ENCODE measurements around the gene GMPS. TPM values are rescaled to one million over a fixed set of nuclear protein-coding genes. Genes with fewer than 3 reads are reported as not detected.

The GMPS gene
- total and polyA plus RNA-seq, 2 of the 8 experiments (the other 6 are each of a cell fraction or from before 2014, with no cell fraction given): 57.7 to 175 TPM

DNA sequence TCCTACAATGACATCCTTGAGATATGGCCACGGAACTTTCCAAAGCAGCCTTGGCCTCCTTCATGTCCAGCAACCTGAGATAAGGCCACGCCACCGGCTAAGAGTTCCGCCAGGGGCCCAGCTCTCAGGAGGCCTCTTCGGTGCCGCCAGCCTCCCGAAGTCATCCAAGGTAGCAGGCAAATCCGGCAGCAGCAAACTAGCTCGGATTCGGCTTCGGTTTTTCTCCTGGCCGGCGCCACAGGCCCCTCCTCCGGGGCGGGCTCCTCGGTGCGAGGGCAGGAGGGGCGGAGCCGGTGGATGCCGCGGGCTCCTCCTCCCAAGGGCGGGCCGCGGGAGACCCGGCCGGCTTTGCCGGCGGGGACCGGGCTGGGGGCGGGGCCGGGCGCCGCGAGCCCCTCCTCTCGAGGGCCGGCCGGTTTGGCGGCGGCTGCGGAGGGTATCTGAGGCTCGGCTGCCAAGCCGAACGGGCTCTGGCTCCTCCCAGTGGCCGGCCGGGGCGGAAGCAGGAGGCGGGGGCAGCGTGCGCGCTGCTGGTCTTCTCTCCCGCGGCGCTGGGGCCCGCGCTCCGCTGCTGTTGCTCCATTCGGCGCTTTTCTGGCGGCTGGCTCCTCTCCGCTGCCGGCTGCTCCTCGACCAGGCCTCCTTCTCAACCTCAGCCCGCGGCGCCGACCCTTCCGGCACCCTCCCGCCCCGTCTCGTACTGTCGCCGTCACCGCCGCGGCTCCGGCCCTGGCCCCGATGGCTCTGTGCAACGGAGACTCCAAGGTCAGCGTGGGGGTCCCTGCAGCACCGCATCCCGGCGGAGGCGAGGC lies at the start of gene GMPS (continued):
- TF ChIP-seq BCL11A (IDR thresholded peaks at IDR 0.05; ENCODE audit: low read depth in 2 of 2, low read length in 2 of 2) (no peak), SP4 (IDR thresholded peaks at IDR 0.05; ENCODE audit: low read length) (peak; percentile 61; the same call in 1 of the 2 replicates), POU5F1 (IDR thresholded peaks at IDR 0.05; ENCODE audit: low read depth, low read length) (no peak), CHD7 (IDR thresholded peaks at IDR 0.05; ENCODE audit: insufficient replicate concordance, low read length) (no peak), CREB1 (IDR thresholded peaks at IDR 0.05) (0 out of 2 replicates have a peak, but pooled peaks have one; percentile 5), BRCA1 (IDR thresholded peaks at IDR 0.05; ENCODE audit: low read depth, low read length) (no peak), CTCF (IDR thresholded peaks at IDR 0.05; ENCODE audit: control extremely low read depth in 1 of 3, insufficient read depth in 1 of 3, low read depth in 1 of 3, low read length in 3 of 3) (peak; percentile 56 to 71 (median 60)), PHF8 (conservative IDR thresholded peaks at IDR 0.05; ENCODE audit: low read depth, low read length) (peak; percentile 82)

Measured in H1 (cell line).